ENCODE results near the gene SFXN5. TPM values are rescaled to one million over a fixed set of nuclear protein-coding genes. Genes with fewer than 3 reads are reported as not detected.
A peak's percentile ranks its signal among the peaks of the same experiment; 100 is the strongest.

Gene SFXN5
- polyA plus RNA-seq, 1 donor from 2014 or later: 5.8 TPM

- no peak overlapping the region for H3K4me3 ChIP-seq (ENCODE audit: low read length)
- no peak overlapping the region for H3K9ac ChIP-seq (ENCODE audit: low read length)
- TF ChIP-seq, protein P1, sequence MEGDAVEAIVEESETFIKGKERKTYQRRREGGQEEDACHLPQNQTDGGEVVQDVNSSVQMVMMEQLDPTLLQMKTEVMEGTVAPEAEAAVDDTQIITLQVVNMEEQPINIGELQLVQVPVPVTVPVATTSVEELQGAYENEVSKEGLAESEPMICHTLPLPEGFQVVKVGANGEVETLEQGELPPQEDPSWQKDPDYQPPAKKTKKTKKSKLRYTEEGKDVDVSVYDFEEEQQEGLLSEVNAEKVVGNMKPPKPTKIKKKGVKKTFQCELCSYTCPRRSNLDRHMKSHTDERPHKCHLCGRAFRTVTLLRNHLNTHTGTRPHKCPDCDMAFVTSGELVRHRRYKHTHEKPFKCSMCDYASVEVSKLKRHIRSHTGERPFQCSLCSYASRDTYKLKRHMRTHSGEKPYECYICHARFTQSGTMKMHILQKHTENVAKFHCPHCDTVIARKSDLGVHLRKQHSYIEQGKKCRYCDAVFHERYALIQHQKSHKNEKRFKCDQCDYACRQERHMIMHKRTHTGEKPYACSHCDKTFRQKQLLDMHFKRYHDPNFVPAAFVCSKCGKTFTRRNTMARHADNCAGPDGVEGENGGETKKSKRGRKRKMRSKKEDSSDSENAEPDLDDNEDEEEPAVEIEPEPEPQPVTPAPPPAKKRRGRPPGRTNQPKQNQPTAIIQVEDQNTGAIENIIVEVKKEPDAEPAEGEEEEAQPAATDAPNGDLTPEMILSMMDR (IDR thresholded peaks at IDR 0.05; ENCODE audit: poor library complexity, severe bottlenecking): peak; percentile 28
- TF ChIP-seq EZH2 (IDR thresholded peaks at IDR 0.05; ENCODE audit: borderline replicate concordance, insufficient read depth, low read length, poor library complexity, severe bottlenecking): no peak
- H3K4me2 ChIP-seq (ENCODE audit: low read length): no peak overlapping the region
- no peaks in the 10 kb centered on the region for H4K20me1 ChIP-seq (ENCODE audit: insufficient read depth)
- H3K79me2 ChIP-seq (replicated peaks; ENCODE audit: insufficient read depth, low read length): no peaks in the 10 kb centered on the region
- H3K27me3 ChIP-seq (ENCODE audit: insufficient read depth, low read depth, low read length): peaks cover 66% of the 10 kb centered on the region
- H3K36me3 ChIP-seq (ENCODE audit: insufficient read depth, low read length): no peaks in the 10 kb centered on the region
- H3K9me2 ChIP-seq (ENCODE audit: insufficient read depth, low read length): no peaks in the 10 kb centered on the region
- no peak overlapping the region for H2AFZ ChIP-seq (ENCODE audit: low read depth, low read length)
- no peak overlapping the region for H3K27ac ChIP-seq (ENCODE audit: low read length)
- H3K9me3 ChIP-seq (ENCODE audit: low read length): no peaks in the 10 kb centered on the region
- no peaks in the 10 kb centered on the region for H3F3A ChIP-seq (ENCODE audit: insufficient read depth, low read length, poor library complexity, severe bottlenecking)
These were observed 157.9 kb downstream of the SFXN5 start for GRCh38 chr2:72913486-72914205.

DNA sequence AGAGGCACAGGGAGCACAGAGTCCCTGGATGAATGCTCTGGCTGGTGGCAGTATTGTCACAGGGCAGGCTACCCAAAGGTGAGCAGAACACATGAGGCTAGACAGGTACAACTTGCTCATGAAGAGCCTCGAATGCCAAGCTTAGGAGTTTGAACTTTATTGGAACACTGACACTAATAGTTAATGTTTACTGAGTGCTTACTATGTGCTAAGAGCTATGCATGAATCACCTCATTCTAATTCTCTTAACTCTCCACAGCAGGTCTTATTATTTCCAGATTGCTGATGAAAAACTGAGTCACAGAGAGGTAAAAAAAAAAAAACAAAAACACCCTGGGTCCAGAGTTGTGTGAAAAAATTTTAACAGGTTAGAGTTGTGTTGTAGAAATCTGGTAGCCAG is 160.3 kb downstream of the SFXN5 start:
- no peaks in the 10 kb centered on the region for H3F3A ChIP-seq (ENCODE audit: insufficient read depth, low read length, poor library complexity, severe bottlenecking)
- H3K4me2 ChIP-seq (ENCODE audit: low read length): no peak overlapping the region
- H3K79me2 ChIP-seq (replicated peaks; ENCODE audit: insufficient read depth, low read length): no peaks in the 10 kb centered on the region
- no peak overlapping the region for H3K9ac ChIP-seq (ENCODE audit: low read length)
- H3K36me3 ChIP-seq (ENCODE audit: insufficient read depth, low read length): no peaks in the 10 kb centered on the region
- H4K20me1 ChIP-seq (ENCODE audit: insufficient read depth): no peaks in the 10 kb centered on the region
- no peaks in the 10 kb centered on the region for H3K9me3 ChIP-seq (ENCODE audit: low read length)
- H3K9me2 ChIP-seq (ENCODE audit: insufficient read depth, low read length): no peaks in the 10 kb centered on the region
- H2AFZ ChIP-seq (ENCODE audit: low read depth, low read length): no peak overlapping the region
- no peak overlapping the region for H3K27ac ChIP-seq (ENCODE audit: low read length)
- peaks cover 42% of the 10 kb centered on the region for H3K27me3 ChIP-seq (ENCODE audit: insufficient read depth, low read depth, low read length)
- no peak overlapping the region for H3K4me3 ChIP-seq (ENCODE audit: low read length)
- TF ChIP-seq SMC3 (conservative IDR thresholded peaks at IDR 0.05; ENCODE audit: poor library complexity) (no peak), EP300 (conservative IDR thresholded peaks at IDR 0.05; ENCODE audit: poor library complexity, severe bottlenecking) (no peak), EZH2 (IDR thresholded peaks at IDR 0.05; ENCODE audit: borderline replicate concordance, insufficient read depth, low read length, poor library complexity, severe bottlenecking) (no peak), MXI1 (conservative IDR thresholded peaks at IDR 0.05; ENCODE audit: poor library complexity, severe bottlenecking) (no peak), RAD21 (conservative IDR thresholded peaks at IDR 0.05) (no peak), POLR2AphosphoS5 (IDR thresholded peaks at IDR 0.05) (no peak), TAF1 (IDR thresholded peaks at IDR 0.05; ENCODE audit: low read depth) (no peak)
- TF ChIP-seq, protein P1 (IDR thresholded peaks at IDR 0.05; ENCODE audit: poor library complexity, severe bottlenecking): no peak
- TF ChIP-seq, protein P2, sequence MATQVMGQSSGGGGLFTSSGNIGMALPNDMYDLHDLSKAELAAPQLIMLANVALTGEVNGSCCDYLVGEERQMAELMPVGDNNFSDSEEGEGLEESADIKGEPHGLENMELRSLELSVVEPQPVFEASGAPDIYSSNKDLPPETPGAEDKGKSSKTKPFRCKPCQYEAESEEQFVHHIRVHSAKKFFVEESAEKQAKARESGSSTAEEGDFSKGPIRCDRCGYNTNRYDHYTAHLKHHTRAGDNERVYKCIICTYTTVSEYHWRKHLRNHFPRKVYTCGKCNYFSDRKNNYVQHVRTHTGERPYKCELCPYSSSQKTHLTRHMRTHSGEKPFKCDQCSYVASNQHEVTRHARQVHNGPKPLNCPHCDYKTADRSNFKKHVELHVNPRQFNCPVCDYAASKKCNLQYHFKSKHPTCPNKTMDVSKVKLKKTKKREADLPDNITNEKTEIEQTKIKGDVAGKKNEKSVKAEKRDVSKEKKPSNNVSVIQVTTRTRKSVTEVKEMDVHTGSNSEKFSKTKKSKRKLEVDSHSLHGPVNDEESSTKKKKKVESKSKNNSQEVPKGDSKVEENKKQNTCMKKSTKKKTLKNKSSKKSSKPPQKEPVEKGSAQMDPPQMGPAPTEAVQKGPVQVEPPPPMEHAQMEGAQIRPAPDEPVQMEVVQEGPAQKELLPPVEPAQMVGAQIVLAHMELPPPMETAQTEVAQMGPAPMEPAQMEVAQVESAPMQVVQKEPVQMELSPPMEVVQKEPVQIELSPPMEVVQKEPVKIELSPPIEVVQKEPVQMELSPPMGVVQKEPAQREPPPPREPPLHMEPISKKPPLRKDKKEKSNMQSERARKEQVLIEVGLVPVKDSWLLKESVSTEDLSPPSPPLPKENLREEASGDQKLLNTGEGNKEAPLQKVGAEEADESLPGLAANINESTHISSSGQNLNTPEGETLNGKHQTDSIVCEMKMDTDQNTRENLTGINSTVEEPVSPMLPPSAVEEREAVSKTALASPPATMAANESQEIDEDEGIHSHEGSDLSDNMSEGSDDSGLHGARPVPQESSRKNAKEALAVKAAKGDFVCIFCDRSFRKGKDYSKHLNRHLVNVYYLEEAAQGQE (IDR thresholded peaks at IDR 0.05; ENCODE audit: borderline replicate concordance): no peak

All from neural cell (in vitro differentiated cells).